ENCODE results near the gene CSMD2. TPM values are rescaled to one million over a fixed set of nuclear protein-coding genes. Genes with fewer than 3 reads are reported as not detected.

CSMD2 gene
- polyA plus RNA-seq, 1 experiment, result 1.8 TPM

DNA sequence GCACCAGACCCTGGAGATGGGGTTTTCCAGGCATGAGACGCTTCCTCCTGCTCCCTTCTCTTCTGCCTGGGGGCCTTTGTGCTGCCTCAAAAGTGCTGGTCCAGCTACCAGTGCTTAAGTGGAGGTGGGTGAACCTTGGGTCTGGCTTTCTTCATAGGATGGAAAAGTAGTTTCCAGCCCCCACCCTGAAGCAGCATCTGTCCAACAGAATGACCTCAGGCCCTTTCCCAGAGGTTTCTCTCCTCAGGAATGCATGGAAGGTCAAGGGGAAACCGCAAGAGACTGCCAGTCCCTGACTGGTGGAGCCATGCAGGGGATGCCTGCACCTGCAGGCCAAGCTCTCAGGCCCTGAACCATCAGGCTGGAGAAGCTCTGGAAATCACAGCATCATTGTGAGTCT, 237.3 kb downstream of the CSMD2 start:
- no peak for DNase-seq (ENCODE audit: low read depth)
- Histone ChIP-seq H3K36me3 (ENCODE audit: control insufficient read depth, insufficient read depth, low read length) (no peaks in the 10 kb centered on the region), H3K4me3 (ENCODE audit: low read depth, low read length) (no peak overlapping the region), H3K27me3 (ENCODE audit: control insufficient read depth, insufficient read depth, low read length) (no peaks in the 10 kb centered on the region)
- TF ChIP-seq, protein P1, sequence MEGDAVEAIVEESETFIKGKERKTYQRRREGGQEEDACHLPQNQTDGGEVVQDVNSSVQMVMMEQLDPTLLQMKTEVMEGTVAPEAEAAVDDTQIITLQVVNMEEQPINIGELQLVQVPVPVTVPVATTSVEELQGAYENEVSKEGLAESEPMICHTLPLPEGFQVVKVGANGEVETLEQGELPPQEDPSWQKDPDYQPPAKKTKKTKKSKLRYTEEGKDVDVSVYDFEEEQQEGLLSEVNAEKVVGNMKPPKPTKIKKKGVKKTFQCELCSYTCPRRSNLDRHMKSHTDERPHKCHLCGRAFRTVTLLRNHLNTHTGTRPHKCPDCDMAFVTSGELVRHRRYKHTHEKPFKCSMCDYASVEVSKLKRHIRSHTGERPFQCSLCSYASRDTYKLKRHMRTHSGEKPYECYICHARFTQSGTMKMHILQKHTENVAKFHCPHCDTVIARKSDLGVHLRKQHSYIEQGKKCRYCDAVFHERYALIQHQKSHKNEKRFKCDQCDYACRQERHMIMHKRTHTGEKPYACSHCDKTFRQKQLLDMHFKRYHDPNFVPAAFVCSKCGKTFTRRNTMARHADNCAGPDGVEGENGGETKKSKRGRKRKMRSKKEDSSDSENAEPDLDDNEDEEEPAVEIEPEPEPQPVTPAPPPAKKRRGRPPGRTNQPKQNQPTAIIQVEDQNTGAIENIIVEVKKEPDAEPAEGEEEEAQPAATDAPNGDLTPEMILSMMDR (IDR thresholded peaks at IDR 0.05; ENCODE audit: insufficient read depth, low read depth, low read length), result no peak
- POLR2A ChIA-PET, result no interaction called here
- CTCF ChIA-PET, result no interaction called here

DNA sequence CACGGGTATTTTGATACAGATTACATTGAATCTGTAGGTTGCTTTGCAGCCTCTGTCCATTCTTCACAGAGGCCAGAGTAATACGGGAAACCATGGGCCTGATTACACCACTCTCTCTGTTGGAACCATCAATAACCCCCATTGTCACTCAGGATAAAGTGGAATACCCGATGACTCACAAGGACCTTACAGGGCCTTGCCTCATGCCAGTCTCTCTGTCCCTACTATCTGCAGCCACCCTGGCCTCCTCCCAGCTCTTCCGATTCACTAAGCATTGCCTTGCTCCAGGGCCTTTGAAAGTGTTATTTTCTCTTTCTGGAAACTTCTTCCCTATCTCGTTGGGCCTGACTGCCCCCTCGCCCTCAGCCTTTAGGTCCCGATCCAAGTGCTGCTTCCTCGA, 239.4 kb downstream of the CSMD2 start:
- TF ChIP-seq, protein P1 (IDR thresholded peaks at IDR 0.05; ENCODE audit: insufficient read depth, low read depth, low read length), result no peak
- no peak for DNase-seq (ENCODE audit: low read depth)

DNA sequence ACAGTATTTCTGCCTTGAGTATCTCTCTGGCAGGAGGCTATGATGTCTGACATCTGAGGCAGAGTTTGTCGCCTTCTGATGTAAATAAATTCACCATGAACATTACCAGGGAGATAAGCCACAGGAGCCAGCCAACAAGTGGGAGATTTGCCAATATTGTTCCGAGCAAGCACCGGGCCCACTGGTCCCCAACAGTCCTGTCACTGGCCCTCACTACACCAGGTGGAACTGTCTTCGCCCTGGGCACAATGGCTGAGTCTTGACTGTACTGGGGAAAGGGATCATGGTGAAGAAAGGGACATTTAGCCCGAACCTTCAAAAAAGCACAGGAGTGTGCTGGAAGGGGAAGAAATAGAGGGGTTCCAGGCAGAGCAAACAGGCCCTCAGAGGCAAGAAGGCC, 243.7 kb downstream of the CSMD2 start:
- Histone ChIP-seq H3K4me3 (ENCODE audit: low read depth, low read length) (no peak overlapping the region), H3K36me3 (ENCODE audit: control insufficient read depth, insufficient read depth, low read length) (no peaks in the 10 kb centered on the region), H3K27me3 (ENCODE audit: control insufficient read depth, insufficient read depth, low read length) (no peaks in the 10 kb centered on the region)
- POLR2A ChIA-PET, result no interaction called here
- TF ChIP-seq, protein P1 (IDR thresholded peaks at IDR 0.05; ENCODE audit: insufficient read depth, low read depth, low read length), result no peak
- CTCF ChIA-PET, result no interaction called here
- no peak for DNase-seq (ENCODE audit: low read depth)

More for the DNA sequence above, 239.4 kb downstream of the CSMD2 start:
- CTCF ChIA-PET, result no interaction called here
- Histone ChIP-seq H3K27me3 (ENCODE audit: control insufficient read depth, insufficient read depth, low read length) (no peaks in the 10 kb centered on the region), H3K4me3 (ENCODE audit: low read depth, low read length) (no peak overlapping the region), H3K36me3 (ENCODE audit: control insufficient read depth, insufficient read depth, low read length) (no peaks in the 10 kb centered on the region)
- POLR2A ChIA-PET, result no interaction called here

DNA sequence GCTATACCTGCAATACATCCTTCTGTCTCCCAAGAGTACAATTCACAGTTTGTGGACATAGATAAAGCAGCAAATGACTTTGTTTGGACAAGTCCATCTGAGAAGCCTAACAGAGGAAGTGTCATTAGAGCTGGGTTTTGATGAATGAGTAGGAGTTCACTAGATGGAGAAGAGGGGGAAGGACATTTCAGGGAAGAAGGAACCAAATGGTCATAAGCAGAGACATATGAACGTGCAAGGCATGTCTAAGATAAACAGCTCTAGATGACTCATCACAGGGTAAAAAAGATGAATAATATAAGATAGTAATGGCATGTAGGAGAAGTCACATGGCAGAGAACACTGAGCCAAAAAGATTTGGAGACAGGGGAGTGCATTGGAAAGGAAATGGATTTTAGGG, 246.7 kb downstream of the CSMD2 start:
- ChIA-PET CTCF (no interaction called here), POLR2A (no interaction called here)
- TF ChIP-seq, protein P1 (IDR thresholded peaks at IDR 0.05; ENCODE audit: insufficient read depth, low read depth, low read length), result no peak
- DNase-seq (ENCODE audit: low read depth), result peak; percentile 16
- Histone ChIP-seq H3K4me3 (ENCODE audit: low read depth, low read length) (no peak overlapping the region), H3K27me3 (ENCODE audit: control insufficient read depth, insufficient read depth, low read length) (no peaks in the 10 kb centered on the region), H3K36me3 (ENCODE audit: control insufficient read depth, insufficient read depth, low read length) (no peaks in the 10 kb centered on the region)

DNA sequence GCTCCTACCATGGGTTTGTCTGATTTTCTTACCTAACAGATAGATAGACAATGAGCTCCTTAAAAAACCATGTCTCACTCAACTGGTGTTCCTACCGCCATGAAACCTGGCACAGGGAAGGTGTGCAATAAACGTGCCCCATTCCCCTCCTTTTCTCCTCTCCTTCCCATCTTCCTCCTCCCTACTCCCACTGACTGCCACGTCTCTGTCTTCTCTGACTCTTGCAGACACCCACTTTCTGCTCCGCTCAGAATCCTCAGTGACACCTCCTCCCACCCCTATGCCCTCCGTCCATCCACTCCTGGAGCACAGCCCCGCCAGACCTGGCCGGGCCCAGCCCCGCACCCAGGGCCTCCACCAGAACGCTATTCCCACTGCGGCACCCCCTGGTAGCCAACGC, 248.2 kb downstream of the CSMD2 start:
- Histone ChIP-seq H3K36me3 (ENCODE audit: control insufficient read depth, insufficient read depth, low read length) (no peaks in the 10 kb centered on the region), H3K4me3 (ENCODE audit: low read depth, low read length) (no peak overlapping the region), H3K27me3 (ENCODE audit: control insufficient read depth, insufficient read depth, low read length) (no peaks in the 10 kb centered on the region)
- DNase-seq (ENCODE audit: low read depth), result no peak
- ChIA-PET POLR2A (no interaction called here), CTCF (no interaction called here)
- TF ChIP-seq, protein P1 (IDR thresholded peaks at IDR 0.05; ENCODE audit: insufficient read depth, low read depth, low read length), result no peak

Measured in BJ (cell line).